Hepatocyte (in vitro differentiated cells): ENCODE measurements around the gene SDC4. TPM values are rescaled to one million over a fixed set of nuclear protein-coding genes. Genes with fewer than 3 reads are reported as not detected.
A peak's percentile ranks its signal among the peaks of the same experiment; 100 is the strongest.

Experiments
- DNase-seq: peaks from one replicate; pipeline ENCODE4 v3.0.0-alpha.2; 2016; ENCODE audit warnings: low spot score
- H2AFZ ChIP-seq: fragments of 200-600 bp; sonication (generic); 2 replicates; pipeline ENCODE4 v1.6.0; 2016; ENCODE audit warnings: antibody characterized with exemption, mild to moderate bottlenecking
- H3K27ac ChIP-seq: fragments of 200-600 bp; sonication (generic); 2 replicates; pipeline ENCODE4 v1.5.1; 2016; ENCODE audit warnings: mild to moderate bottlenecking
- H3K27me3 ChIP-seq: fragments of 200-600 bp; sonication (generic); 2 replicates; pipeline ENCODE4 v1.6.1; 2016
- H3K36me3 ChIP-seq: fragments of 200-600 bp; sonication (generic); replicated peaks from 2 replicates; pipeline ENCODE4 v1.5.1; 2016; ENCODE audit warnings: low read depth; ENCODE audit not compliant: insufficient read depth
- H3K4me1 ChIP-seq: fragments of 200-600 bp; sonication (generic); 2 replicates; pipeline ENCODE4 v1.5.1; 2016; ENCODE audit warnings: mild to moderate bottlenecking, moderate library complexity; ENCODE audit not compliant: insufficient read depth
- H3K4me2 ChIP-seq: fragments of 200-600 bp; sonication (generic); 2 replicates; pipeline ENCODE4 v1.6.0; 2016
- H3K4me3 ChIP-seq: fragments of 200-600 bp; sonication (generic); 2 replicates; pipeline ENCODE4 v1.5.1; 2016; ENCODE audit warnings: mild to moderate bottlenecking
- H3K79me2 ChIP-seq: fragments of 200-600 bp; sonication (generic); 2 replicates; pipeline ENCODE4 v1.6.0; 2017; ENCODE audit warnings: mild to moderate bottlenecking
- H3K9me2 ChIP-seq: fragments of 200-600 bp; sonication (generic); replicated peaks from 2 replicates; pipeline ENCODE4 v1.6.0; 2017; ENCODE audit warnings: mild to moderate bottlenecking; ENCODE audit not compliant: insufficient read depth
- H3K9me3 ChIP-seq: fragments of 200-600 bp; sonication (generic); 2 replicates; pipeline ENCODE4 v1.5.1; 2016; ENCODE audit warnings: low read depth, mild to moderate bottlenecking
- H4K20me1 ChIP-seq: fragments of 200-600 bp; sonication (generic); 2 replicates; pipeline ENCODE4 v1.6.0; 2016; ENCODE audit warnings: mild to moderate bottlenecking; ENCODE audit not compliant: insufficient read depth, poor library complexity, severe bottlenecking
- CTCF ChIP-seq: fragments of 200-600 bp; sonication (generic); IDR thresholded peaks from 2 replicates; pipeline ENCODE4 v1.5.1; 2016; ENCODE audit warnings: antibody characterized with exemption, mild to moderate bottlenecking; ENCODE audit not compliant: poor library complexity
- EZH2 ChIP-seq: fragments of 200-600 bp; sonication (generic); IDR thresholded peaks from 2 replicates; pipeline ENCODE4 v1.6.1; 2016; ENCODE audit warnings: antibody characterized with exemption, mild to moderate bottlenecking, borderline replicate concordance
- EZH2phosphoT487 ChIP-seq: fragments of 200-600 bp; sonication (generic); IDR thresholded peaks from one replicate; pipeline ENCODE4 v1.6.1; 2018; ENCODE audit warnings: antibody characterized with exemption, mild to moderate bottlenecking, low read depth, moderate library complexity; ENCODE audit not compliant: unreplicated experiment, severe bottlenecking
- WGBS: methylation state at CpG from one replicate; pipeline ENCODE4 v1.1.6; 2016; ENCODE audit warnings: low lambda C conversion rate; ENCODE audit errors: missing lambda C conversion rate; 5-methylcytosine and 5-hydroxymethylcytosine counted together
- polyA plus RNA-seq: library from polyadenylated mRNA; unstranded; fragments of >200 nt; fragmentation: Nextera tagmentation; extraction: Ambion mirVana; gene quantifications from 2 replicates; pipeline ENCODE4 v1.2.1, GENCODE V29; 2016
- total RNA-seq: library from RNA; depleted of rRNA; stranded (reverse); fragments of >200 nt; gene quantifications from 2 replicates; pipeline ENCODE4 v1.2.3, GENCODE V29; 2014

The SDC4 gene
- total and polyA plus RNA-seq, 2 experiments from 2014 or later = 178 to 191 TPM

GRCh38 chr20:45339084-45339483 is 9.1 kb downstream of the SDC4 start:
- Histone ChIP-seq H3K4me1 (peaks cover 74% of the 10 kb centered on the region), H3K9me3 (no peaks in the 10 kb centered on the region), H3K27me3 (no peaks in the 10 kb centered on the region), H3K27ac (peak overlapping the region; percentile 96), H3K9me2 (no peaks in the 10 kb centered on the region), H3K79me2 (peaks cover 59% of the 10 kb centered on the region), H3K4me2 (peak overlapping the region; percentile 87), H3K4me3 (no peak overlapping the region), H4K20me1 (peaks cover 5% of the 10 kb centered on the region), H3K36me3 (no peaks in the 10 kb centered on the region), H2AFZ (no peak overlapping the region)
- 68% methylated on average over 6 of the region's 6 CpGs for WGBS
- DNase-seq = peak; percentile 36
- TF ChIP-seq EZH2 = no peak
- TF ChIP-seq CTCF = no peak
- TF ChIP-seq EZH2phosphoT487 = no peak

GRCh38 chr20:45338121-45339030 is 9.8 kb downstream of the SDC4 start:
- DNase-seq = peak; percentile 28
- H3K4me3 ChIP-seq = no peak overlapping the region

GRCh38 chr20:45337367-45338120 is 10.7 kb downstream of the SDC4 start:
- Histone ChIP-seq H3K79me2 (peaks cover 69% of the 10 kb centered on the region), H3K4me3 (no peak overlapping the region), H2AFZ (no peak overlapping the region), H3K9me3 (no peaks in the 10 kb centered on the region), H3K9me2 (no peaks in the 10 kb centered on the region), H3K4me1 (peaks cover 59% of the 10 kb centered on the region), H3K27me3 (no peaks in the 10 kb centered on the region), H3K27ac (peak overlapping the region; percentile 96), H3K36me3 (no peaks in the 10 kb centered on the region), H3K4me2 (peak overlapping the region; percentile 87), H4K20me1 (peaks cover 5% of the 10 kb centered on the region)
- 24% methylated on average over 15 of the region's 15 CpGs for WGBS
- DNase-seq = peak; percentile 77
- TF ChIP-seq EZH2phosphoT487 (no peak), EZH2 (no peak)

More at GRCh38 chr20:45338121-45339030, 9.8 kb downstream of the SDC4 start:
- H3K27ac ChIP-seq = peak overlapping the region; percentile 96
- no peaks in the 10 kb centered on the region for H3K9me2 ChIP-seq
- H4K20me1 ChIP-seq = peaks cover 5% of the 10 kb centered on the region
- WGBS = 71% methylated on average over 11 of the region's 11 CpGs
- peaks cover 63% of the 10 kb centered on the region for H3K79me2 ChIP-seq
- H3K4me2 ChIP-seq = peak overlapping the region; percentile 87
- H3K27me3 ChIP-seq = no peaks in the 10 kb centered on the region
- no peaks in the 10 kb centered on the region for H3K9me3 ChIP-seq
- TF ChIP-seq EZH2 (no peak), EZH2phosphoT487 (no peak), CTCF (no peak)
- H2AFZ ChIP-seq = no peak overlapping the region
- H3K4me1 ChIP-seq = peaks cover 67% of the 10 kb centered on the region
- no peaks in the 10 kb centered on the region for H3K36me3 ChIP-seq
